ENCODE measurements around the gene CATSPERD.

Gene CATSPERD

GRCh38 chr19:5782945-5783919, 62.8 kb downstream of the CATSPERD start:
- TF ChIP-seq, protein P1, sequence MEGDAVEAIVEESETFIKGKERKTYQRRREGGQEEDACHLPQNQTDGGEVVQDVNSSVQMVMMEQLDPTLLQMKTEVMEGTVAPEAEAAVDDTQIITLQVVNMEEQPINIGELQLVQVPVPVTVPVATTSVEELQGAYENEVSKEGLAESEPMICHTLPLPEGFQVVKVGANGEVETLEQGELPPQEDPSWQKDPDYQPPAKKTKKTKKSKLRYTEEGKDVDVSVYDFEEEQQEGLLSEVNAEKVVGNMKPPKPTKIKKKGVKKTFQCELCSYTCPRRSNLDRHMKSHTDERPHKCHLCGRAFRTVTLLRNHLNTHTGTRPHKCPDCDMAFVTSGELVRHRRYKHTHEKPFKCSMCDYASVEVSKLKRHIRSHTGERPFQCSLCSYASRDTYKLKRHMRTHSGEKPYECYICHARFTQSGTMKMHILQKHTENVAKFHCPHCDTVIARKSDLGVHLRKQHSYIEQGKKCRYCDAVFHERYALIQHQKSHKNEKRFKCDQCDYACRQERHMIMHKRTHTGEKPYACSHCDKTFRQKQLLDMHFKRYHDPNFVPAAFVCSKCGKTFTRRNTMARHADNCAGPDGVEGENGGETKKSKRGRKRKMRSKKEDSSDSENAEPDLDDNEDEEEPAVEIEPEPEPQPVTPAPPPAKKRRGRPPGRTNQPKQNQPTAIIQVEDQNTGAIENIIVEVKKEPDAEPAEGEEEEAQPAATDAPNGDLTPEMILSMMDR (IDR thresholded peaks at IDR 0.05) = no peak
- no peaks in the 10 kb centered on the region for H3K36me3 ChIP-seq (ENCODE audit: control insufficient read depth, insufficient read depth, low read length)
- no peak overlapping the region for H3K9ac ChIP-seq
- H3K27me3 ChIP-seq (ENCODE audit: control insufficient read depth, insufficient read depth, low read length) = no peaks in the 10 kb centered on the region
- H3K27ac ChIP-seq = no peak overlapping the region
- no peak overlapping the region for H3K4me2 ChIP-seq (ENCODE audit: low read length)
- H2AFZ ChIP-seq = no peak overlapping the region
- H3K4me1 ChIP-seq = no peaks in the 10 kb centered on the region
- no peak overlapping the region for H3K4me3 ChIP-seq (ENCODE audit: low read depth, low read length)
- no peaks in the 10 kb centered on the region for H3K79me2 ChIP-seq
- H3K9me3 ChIP-seq (ENCODE audit: control insufficient read depth, low read length) = no peaks in the 10 kb centered on the region

GRCh38 chr19:5784581-5785147, 64.2 kb downstream of the CATSPERD start, which contains the start of gene PRR22:
TSS of gene PRR22 (minus strand) at chr19:5784746. CDS start at chr19:5784660, 86 bp downstream.
- H3K4me2 ChIP-seq (ENCODE audit: low read length) = no peak within 1 kb of the TSS
- H3K27me3 ChIP-seq (ENCODE audit: control insufficient read depth, insufficient read depth, low read length) = no peaks in the 10 kb centered on the region
- TF ChIP-seq, protein P1 (IDR thresholded peaks at IDR 0.05) = no peak
- no peak within 1 kb of the TSS for H3K27ac ChIP-seq
- H3K4me1 ChIP-seq = no peaks in the 10 kb centered on the region
- H3K79me2 ChIP-seq = no peaks in the 10 kb centered on the region
- H3K4me3 ChIP-seq (ENCODE audit: low read depth, low read length) = no peak within 1 kb of the TSS
- no peak within 1 kb of the TSS for H2AFZ ChIP-seq
- no peaks in the 10 kb centered on the region for H3K9me3 ChIP-seq (ENCODE audit: control insufficient read depth, low read length)
- no peak within 1 kb of the TSS for H3K9ac ChIP-seq
- no peaks in the 10 kb centered on the region for H3K36me3 ChIP-seq (ENCODE audit: control insufficient read depth, insufficient read depth, low read length)

DNA sequence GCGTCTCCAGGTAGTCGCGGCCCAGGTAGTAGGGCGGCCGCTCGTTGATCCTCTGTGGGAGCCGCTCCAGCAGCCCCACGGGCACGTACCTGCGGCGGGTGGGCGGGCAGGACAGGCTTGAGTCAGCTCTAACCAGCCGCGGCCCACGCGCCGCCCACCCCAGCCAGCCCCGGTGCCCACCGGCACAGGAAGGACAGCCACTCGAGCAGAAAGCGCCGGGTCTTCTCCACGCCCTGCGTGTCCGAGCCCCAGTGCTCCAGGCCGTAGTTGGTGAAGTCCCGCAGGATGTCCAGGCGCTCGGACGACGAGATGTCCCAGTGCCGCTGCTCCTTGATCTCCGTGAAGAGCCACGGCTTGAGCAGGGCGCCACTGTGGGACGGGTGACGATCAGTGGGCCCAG, 65.0 kb downstream of the CATSPERD start:
- Histone ChIP-seq H3K79me2 (no peaks in the 10 kb centered on the region), H3K4me1 (no peaks in the 10 kb centered on the region), H3K27me3 (ENCODE audit: control insufficient read depth, insufficient read depth, low read length) (no peaks in the 10 kb centered on the region), H3K27ac (no peak overlapping the region), H3K36me3 (ENCODE audit: control insufficient read depth, insufficient read depth, low read length) (no peaks in the 10 kb centered on the region), H2AFZ (no peak overlapping the region), H3K9me3 (ENCODE audit: control insufficient read depth, low read length) (no peaks in the 10 kb centered on the region), H3K9ac (no peak overlapping the region), H3K4me2 (ENCODE audit: low read length) (no peak overlapping the region), H3K4me3 (ENCODE audit: low read depth, low read length) (no peak overlapping the region)
- TF ChIP-seq, protein P1 (IDR thresholded peaks at IDR 0.05) = no peak

DNA sequence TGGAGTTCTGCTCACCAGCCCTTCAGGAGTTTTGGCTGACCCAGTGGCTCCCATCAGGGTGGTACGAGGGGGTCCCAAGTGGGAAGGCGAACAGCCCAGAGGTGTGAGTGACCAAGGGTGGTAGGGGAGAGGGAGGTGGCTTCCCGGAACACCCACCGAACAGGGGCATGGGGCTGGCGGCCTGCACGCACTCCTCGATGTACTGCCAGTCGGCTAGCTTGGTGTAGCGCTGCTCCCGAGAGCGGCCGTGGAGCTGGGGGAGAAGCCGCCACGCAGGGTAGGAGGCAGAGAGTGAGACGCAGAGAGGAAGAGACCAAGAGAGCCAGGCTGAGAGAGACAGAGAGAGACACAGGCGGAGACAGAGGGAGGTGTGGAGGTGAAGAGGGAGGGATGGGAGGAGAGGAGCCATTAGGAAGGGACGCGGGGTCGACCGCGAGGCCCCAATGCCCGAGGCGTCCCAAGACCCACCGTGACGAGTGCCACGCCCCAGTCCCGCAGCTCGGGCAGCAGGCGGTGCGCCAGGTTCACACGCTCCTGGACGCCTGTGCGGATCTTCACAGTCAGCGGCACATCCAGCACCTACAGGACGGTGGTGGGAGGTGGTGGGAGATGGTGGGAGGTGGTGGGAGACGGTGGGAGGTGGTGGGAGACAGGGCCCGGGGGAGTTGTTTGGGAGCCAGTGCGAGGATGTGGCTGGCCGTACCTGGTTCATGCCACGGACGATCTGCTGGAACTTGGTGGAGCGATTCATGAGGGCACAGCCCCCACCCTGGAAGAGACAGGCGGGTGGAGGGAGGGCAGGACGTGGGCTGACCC, 66.4 kb downstream of the CATSPERD start:
- no peak overlapping the region for H3K9ac ChIP-seq
- TF ChIP-seq, protein P1 (IDR thresholded peaks at IDR 0.05) = no peak
- H3K36me3 ChIP-seq (ENCODE audit: control insufficient read depth, insufficient read depth, low read length) = no peaks in the 10 kb centered on the region
- no peaks in the 10 kb centered on the region for H3K79me2 ChIP-seq
- H3K4me1 ChIP-seq = no peaks in the 10 kb centered on the region
- H3K9me3 ChIP-seq (ENCODE audit: control insufficient read depth, low read length) = no peaks in the 10 kb centered on the region
- no peak overlapping the region for H3K4me2 ChIP-seq (ENCODE audit: low read length)
- no peak overlapping the region for H3K27ac ChIP-seq
- H3K27me3 ChIP-seq (ENCODE audit: control insufficient read depth, insufficient read depth, low read length) = no peaks in the 10 kb centered on the region
- no peak overlapping the region for H2AFZ ChIP-seq
- H3K4me3 ChIP-seq (ENCODE audit: low read depth, low read length) = no peak overlapping the region
